Adrenal gland (tissue), 12 donors: ENCODE data around the gene ATRN. TPM values are rescaled to one million over a fixed set of nuclear protein-coding genes. Genes with fewer than 3 reads are reported as not detected.
A peak's percentile ranks its signal among the peaks of the same experiment; 100 is the strongest.

Source experiments
- DNase-seq, 7 donors: peaks; one replicate each; pipeline ENCODE4 v3.0.0-alpha.2; 2019 to 2020
- H3K27ac ChIP-seq, 5 donors: fragments of 200-600 bp; sonication (generic) in 4 of 5; 1 replicate in 3 of 5; 2 replicates in 2 of 5; pipeline versions ENCODE4 v1.5.1 to v1.8.0; 2016 to 2020; ENCODE audit warnings: mild to moderate bottlenecking in 1 of 5
- H3K27me3 ChIP-seq: fragments of 200-600 bp; 2 replicates; pipeline ENCODE4 v1.8.0; 2021
- H3K36me3 ChIP-seq, 2 donors: fragments of 200-600 bp; replicated peaks in 1 of 2; 1 replicate in 1 of 2; 2 replicates in 1 of 2; pipeline versions ENCODE4 v1.5.1 to v1.8.0; 2018 to 2022
- H3K4me1 ChIP-seq, 2 donors: fragments of 200-600 bp; replicated peaks in 1 of 2; 1 replicate in 1 of 2; 2 replicates in 1 of 2; pipeline versions ENCODE4 v1.5.1 to v1.8.0; 2018 to 2021
- H3K4me3 ChIP-seq, 4 donors: fragments of 200-600 bp; sonication (generic) in 3 of 4; one replicate each; pipeline ENCODE4 v1.5.1; 2016 to 2018
- H3K9me3 ChIP-seq, 3 donors: fragments of 200-600 bp; sonication (generic) in 1 of 3; replicated peaks in 1 of 3; 1 replicate in 2 of 3; 2 replicates in 1 of 3; pipeline versions ENCODE4 v1.5.1 to v1.8.0; 2016 to 2021
- POLR2A ChIP-seq, 2 donors: fragments of 450-650 bp; IDR thresholded peaks; one replicate each; pipeline ENCODE4 v1.6.1; 2017; ENCODE audit warnings: antibody characterized with exemption in 2 of 2, mild to moderate bottlenecking in 2 of 2, moderate library complexity in 1 of 2
- WGBS, 4 donors: extraction: QIAGEN DNeasy Blood & Tissue Kit in 2 of 4; methylation state at CpG; one replicate each; pipeline versions ENCODE4 v1.1.5 to v1.1.7; 2013 to 2017; 5-methylcytosine and 5-hydroxymethylcytosine counted together
- intact Hi-C, 2 donors: fragments of 100-400 bp; cut with DNase I; formaldehyde crosslinking; loops; one replicate each; pipeline versions ENCODE4 v1.14.1 to v1.15.0; 2022 to 2023
- polyA plus RNA-seq, 3 donors: library from polyadenylated mRNA; stranded (reverse); fragments of 200-250 nt in 2 of 3; fragments of 350-450 nt in 1 of 3; fragmentation: Illumina TruSeq in 1 of 3; extraction: RNeasy Lipid Tissue Mini Kit (QIAGEN cat#74804) in 1 of 3; gene quantifications; one replicate each; pipeline ENCODE4 v1.2.3, GENCODE V29; 2013 to 2014
- small RNA-seq, 2 donors: library from RNA; depleted of rRNA; stranded (forward); fragments of <200 nt; gene quantifications; one replicate each; pipeline ENCODE3, GENCODE V24; 2016
- total RNA-seq, 9 donors: library from RNA; depleted of rRNA in 4 of 9; stranded (reverse); fragments of >200 nt in 4 of 9; fragments of 120-200 nt in 1 of 9; fragmentation: NEBNext Ultra II Directional in 1 of 9; extraction: Animal tissue kit (Norgen Biotek cat#: 25700) in 1 of 9; gene quantifications; one replicate each; pipeline versions ENCODE4 v1.1.0 to v1.2.4, GENCODE V29; 2013 to 2023
- TF ChIP-seq, protein P1 (sequence below), 6 experiments: fragments of 450-650 bp in 4 of 6; fragments of 200-600 bp in 2 of 6; sonication (generic) in 1 of 6; IDR thresholded peaks; 1 replicate in 5 of 6; 2 replicates in 1 of 6; pipeline versions ENCODE4 v1.5.1 to v1.8.0; 2016 to 2021; ENCODE audit warnings: antibody characterized with exemption in 6 of 6, mild to moderate bottlenecking in 2 of 6, moderate library complexity in 1 of 6
- donor health status: healthy with polysubstance abuse.
- donor health status: Bipolar disorder and iron deficiency.
- donor health status: DM: yes; HTN: yes; CAD: no.
- donor health status: DM: no; HTN: no; CAD: no.
- donor health status: DM: no; HTN: no; CAD: no.
- donor health status: DM: yes; HTN: yes; CAD: no.

The ATRN gene
- total and polyA plus RNA-seq, 12 donors = 6.2 to 81.1 (median 51.6) TPM

DNA sequence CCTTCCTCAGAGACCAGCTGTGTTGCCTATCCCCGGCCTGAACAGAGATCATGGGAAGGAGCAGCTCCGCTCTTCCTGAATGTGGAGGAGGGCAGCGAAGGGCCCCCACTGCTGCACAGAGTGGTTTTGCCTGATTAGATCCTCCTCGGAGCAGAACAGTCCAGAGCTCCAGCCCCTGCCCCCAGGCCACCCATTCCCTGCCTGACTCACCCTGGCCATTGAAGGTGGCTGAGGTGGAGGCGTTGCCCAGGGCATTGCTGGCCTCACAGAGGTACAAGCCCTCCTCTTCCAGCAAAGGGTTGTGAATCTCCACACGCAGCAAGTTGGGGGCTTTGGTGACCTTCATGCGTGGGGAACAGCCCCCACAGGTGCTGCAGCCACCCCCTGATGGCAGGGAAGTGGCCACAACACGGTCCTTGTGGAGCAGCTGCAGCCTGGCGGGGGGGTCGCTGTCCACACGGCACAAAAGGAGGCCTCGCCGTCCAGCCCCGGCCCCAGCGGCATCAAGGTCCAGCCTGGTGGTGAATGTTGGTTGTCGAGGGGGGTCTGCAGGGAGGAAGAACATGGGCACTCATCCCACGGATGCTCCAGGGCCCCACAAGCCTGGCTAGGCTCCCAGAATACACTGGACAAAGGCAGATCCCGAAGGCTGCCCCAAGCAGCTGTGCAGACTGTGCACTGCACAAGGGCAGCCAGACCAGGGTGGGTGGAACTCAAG lies 226.9 kb downstream of the ATRN start:
- H3K27ac ChIP-seq = no peak overlapping the region
- 71 to 81% (median 76%) methylated on average over 9 to 18 of the region's 18 CpGs for WGBS, 4 donors
- no peaks in the 10 kb centered on the region for H3K27me3 ChIP-seq
- H3K4me3 ChIP-seq = no peak overlapping the region
- no peaks in the 10 kb centered on the region for H3K4me1 ChIP-seq
- TF ChIP-seq, protein P1, sequence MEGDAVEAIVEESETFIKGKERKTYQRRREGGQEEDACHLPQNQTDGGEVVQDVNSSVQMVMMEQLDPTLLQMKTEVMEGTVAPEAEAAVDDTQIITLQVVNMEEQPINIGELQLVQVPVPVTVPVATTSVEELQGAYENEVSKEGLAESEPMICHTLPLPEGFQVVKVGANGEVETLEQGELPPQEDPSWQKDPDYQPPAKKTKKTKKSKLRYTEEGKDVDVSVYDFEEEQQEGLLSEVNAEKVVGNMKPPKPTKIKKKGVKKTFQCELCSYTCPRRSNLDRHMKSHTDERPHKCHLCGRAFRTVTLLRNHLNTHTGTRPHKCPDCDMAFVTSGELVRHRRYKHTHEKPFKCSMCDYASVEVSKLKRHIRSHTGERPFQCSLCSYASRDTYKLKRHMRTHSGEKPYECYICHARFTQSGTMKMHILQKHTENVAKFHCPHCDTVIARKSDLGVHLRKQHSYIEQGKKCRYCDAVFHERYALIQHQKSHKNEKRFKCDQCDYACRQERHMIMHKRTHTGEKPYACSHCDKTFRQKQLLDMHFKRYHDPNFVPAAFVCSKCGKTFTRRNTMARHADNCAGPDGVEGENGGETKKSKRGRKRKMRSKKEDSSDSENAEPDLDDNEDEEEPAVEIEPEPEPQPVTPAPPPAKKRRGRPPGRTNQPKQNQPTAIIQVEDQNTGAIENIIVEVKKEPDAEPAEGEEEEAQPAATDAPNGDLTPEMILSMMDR (IDR thresholded peaks at IDR 0.05) = no peak
- TF ChIP-seq POLR2A (IDR thresholded peaks at IDR 0.05) = no peak
- DNase-seq = no peak
- H3K36me3 ChIP-seq = no peaks in the 10 kb centered on the region
- intact Hi-C loops = no loop called here
- H3K9me3 ChIP-seq = no peaks in the 10 kb centered on the region

- no peaks in the 10 kb centered on the region for H3K27me3 ChIP-seq
- peak in 1 of 7 donors; percentile 13 for DNase-seq
- intact Hi-C loops = no loop called here
- no peak overlapping the region for H3K4me3 ChIP-seq
- H3K36me3 ChIP-seq = no peaks in the 10 kb centered on the region
- TF ChIP-seq, protein P1 (IDR thresholded peaks at IDR 0.05) = no peak
- no peak for TF ChIP-seq POLR2A (IDR thresholded peaks at IDR 0.05)
- H3K27ac ChIP-seq = no peak overlapping the region
- WGBS, 4 donors = 75 to 85% (median 82%) methylated on average over 1 to 6 of the region's 6 CpGs
- H3K9me3 ChIP-seq = no peaks in the 10 kb centered on the region
- H3K4me1 ChIP-seq = no peaks in the 10 kb centered on the region
These were observed 227.8 kb downstream of the ATRN start for GRCh38 chr20:3698591-3699001.

- intact Hi-C loops = no loop called here
- H3K27me3 ChIP-seq = no peaks in the 10 kb centered on the region
- no peaks in the 10 kb centered on the region for H3K9me3 ChIP-seq
- no peaks in the 10 kb centered on the region for H3K36me3 ChIP-seq
- no peak for DNase-seq
- WGBS, 4 donors = 84 to 93% (median 88%) methylated on average over 14 to 16 of the region's 16 CpGs; no CpG with 5 or more reads in 1 of the 4 donors
- no peak overlapping the region for H3K27ac ChIP-seq
- H3K4me1 ChIP-seq = no peaks in the 10 kb centered on the region
- no peak overlapping the region for H3K4me3 ChIP-seq
- TF ChIP-seq POLR2A (IDR thresholded peaks at IDR 0.05) = no peak
- TF ChIP-seq, protein P1 (IDR thresholded peaks at IDR 0.05) = no peak
These were observed 228.2 kb downstream of the ATRN start for GRCh38 chr20:3699037-3699436.

Small RNA genes within 50 kb of the gene (small RNA-seq; reads per million reads assigned to genes)
- 0 reads per million in 2 donors for gene AL353193.1

Other genes with a start within 250 kb of the ATRN start
- gene SLC4A11, start 231.8 kb upstream of the ATRN start, total RNA-seq = 10 to 100 TPM in 4 of 9 donors, 1 to 10 TPM in 4, under 1 TPM in 1; 0.06 to 30.6 (median 9.8) TPM
- 10 to 100 TPM in 1 of 3 donors, 1 to 10 TPM in 1, under 1 TPM in 1; 0.97 to 12.1 (median 6.4) TPM for gene SLC4A11, start 231.8 kb upstream of the ATRN start, polyA plus RNA-seq
- 10 to 100 TPM; 14.2 to 26.1 (median 19.5) TPM for gene DNAAF9, start 63.3 kb upstream of the ATRN start, total RNA-seq
- 10 to 100 TPM in 1 of 3 donors, 1 to 10 TPM in 2; 6.9 to 10.9 (median 7.7) TPM for gene DNAAF9, start 63.3 kb upstream of the ATRN start, polyA plus RNA-seq
- gene GFRA4, start 192.4 kb downstream of the ATRN start, total RNA-seq = not detected
- not detected for gene GFRA4, start 192.4 kb downstream of the ATRN start, polyA plus RNA-seq
- 1 to 10 TPM in 5 of 9 donors, under 1 TPM in 4; 0.42 to 7.9 (median 1.6) TPM for gene ADAM33, start 211.0 kb downstream of the ATRN start, total RNA-seq
- 10 to 100 TPM in 2 of 3 donors, under 1 TPM in 1; 0.84 to 65.0 (median 33.2) TPM for gene ADAM33, start 211.0 kb downstream of the ATRN start, polyA plus RNA-seq
- 10 to 100 TPM in 8 of 9 donors, under 1 TPM in 1; 0.33 to 47.2 (median 31.6) TPM for gene SIGLEC1, start 241.6 kb downstream of the ATRN start, total RNA-seq
- 10 to 100 TPM in 2 of 3 donors, 1 to 10 TPM in 1; 4.8 to 46.4 (median 25.7) TPM for gene SIGLEC1, start 241.6 kb downstream of the ATRN start, polyA plus RNA-seq